Heart left ventricle (tissue), 16 donors: ENCODE results near the gene OR2J1. TPM values are rescaled to one million over a fixed set of nuclear protein-coding genes. Genes with fewer than 3 reads are reported as not detected.
"Not testable (repeated sequence)": the region's sequence is repeated elsewhere in the genome, so short reads cannot be mapped to it uniquely, and the experiment has no call there.

ENCODE experiments used
- ATAC-seq, 4 donors: fragments of 200-7000 bp; cut with Tn5 transposase; one replicate each; pipeline ENCODE4 v1.9.1; 2020 to 2022; ENCODE audit warnings: moderate library complexity in 4 of 4, mild to moderate bottlenecking in 3 of 4, moderate number of reproducible peaks in 1 of 4
- DNase-seq, 5 donors: peaks; one replicate each; pipeline ENCODE4 v3.0.0-alpha.2; 2020
- H3K27ac ChIP-seq, 12 donors: fragments of 200-600 bp; sonication (generic) in 4 of 12; one replicate each; pipeline versions ENCODE4 v1.5.0 to v1.8.0; 2016 to 2022; ENCODE audit warnings: mild to moderate bottlenecking in 2 of 12
- H3K27me3 ChIP-seq, 9 donors: fragments of 200-600 bp; sonication (generic) in 2 of 9; one replicate each; pipeline versions ENCODE4 v1.5.1 to v1.8.0; 2016 to 2022; ENCODE audit warnings: mild to moderate bottlenecking in 3 of 9
- H3K36me3 ChIP-seq, 9 donors: fragments of 200-600 bp; sonication (generic) in 2 of 9; one replicate each; pipeline versions ENCODE4 v1.5.0 to v1.8.0; 2018 to 2022; ENCODE audit warnings: mild to moderate bottlenecking in 2 of 9
- H3K4me1 ChIP-seq, 12 donors: fragments of 200-600 bp; sonication (generic) in 4 of 12; one replicate each; pipeline versions ENCODE4 v1.5.0 to v1.8.0; 2016 to 2022; ENCODE audit warnings: mild to moderate bottlenecking in 3 of 12
- H3K4me3 ChIP-seq, 12 donors: fragments of 200-600 bp; sonication (generic) in 4 of 12; one replicate each; pipeline versions ENCODE4 v1.5.0 to v1.8.0; 2017 to 2022; ENCODE audit warnings: mild to moderate bottlenecking in 9 of 12, moderate library complexity in 4 of 12
- H3K9me3 ChIP-seq, 12 donors: fragments of 200-600 bp; sonication (generic) in 4 of 12; one replicate each; pipeline versions ENCODE4 v1.5.0 to v1.8.0; 2016 to 2022; ENCODE audit warnings: mild to moderate bottlenecking in 1 of 12
- CTCF ChIP-seq, 12 donors: fragments of 200-600 bp; sonication (generic) in 4 of 12; IDR thresholded peaks; one replicate each; pipeline versions ENCODE4 v1.5.0 to v1.8.0; 2018 to 2022; ENCODE audit warnings: antibody characterized with exemption in 12 of 12, mild to moderate bottlenecking in 5 of 12
- POLR2A ChIP-seq, 2 donors: fragments of 450-650 bp; IDR thresholded peaks; one replicate each; pipeline ENCODE4 v1.6.1; 2017; ENCODE audit warnings: antibody characterized with exemption in 2 of 2, mild to moderate bottlenecking in 2 of 2, moderate library complexity in 2 of 2
- WGBS, 4 donors: extraction: QIAGEN DNeasy Blood & Tissue Kit in 2 of 4; methylation state at CpG; one replicate each; pipeline versions ENCODE4 v1.1.5 to v1.1.7; 2013 to 2018; 5-methylcytosine and 5-hydroxymethylcytosine counted together
- intact Hi-C, 10 donors: fragments of 100-400 bp; cut with DNase I; formaldehyde crosslinking; loops; one replicate each; pipeline versions ENCODE4 v1.11.1 to v1.14.2; 2022
- polyA plus RNA-seq, 2 donors: library from polyadenylated mRNA; stranded (reverse); fragments of 200-250 nt; gene quantifications; one replicate each; pipeline ENCODE4 v1.2.3, GENCODE V29; 2013
- total RNA-seq, 9 donors: library from RNA; depleted of rRNA in 2 of 9; stranded (reverse); fragments of >200 nt in 2 of 9; fragmentation: NEBNext Ultra II Directional in 3 of 9; extraction: Animal tissue kit (Norgen Biotek cat#: 25700) in 3 of 9; gene quantifications; one replicate each; pipeline versions ENCODE4 v1.1.0 to v1.2.4, GENCODE V29; 2016 to 2023
- donor health status: ischemic (EF 13 %, LVEDD 7.1; RV severe dilation, severe dysfunction).
- donor health status: healthy with polysubstance abuse.
- donor health status: DM: no; HTN: yes; CAD: no.
- donor health status: DM: no; HTN: no; CAD: no.
- donor health status: ischemic (EF 25% LVEDD 6.9; RV normal size, moderate dysfunction).
- donor health status: ischemic (EF 25% LVEDD 5.7; RV mildly dilated, moderate dysfunction).
- donor health status: healthy.
- donor health status: DM: yes; HTN: yes; CAD: no.
- donor health status: ischemic (EF 35%, LVEDD 5.7; RV mildly dilated, moderate dysfunction).
- donor health status: nonischemic (EF 11% LVEDD 7.7; RV severe dilation, severe dysfunction).
- donor health status: DM: yes; HTN: yes; CAD: no.
- donor health status: PGD.
- donor health status: ischemic (EF 29% LVEDD 5.4; RV normal size, mild dysfunction).
- donor health status: nonischemic (EF 23%, LVEDD 6.1; RV moderate dilation, normal function).

Gene OR2J1
- total and polyA plus RNA-seq, 11 donors = not detected

- Histone ChIP-seq H3K27ac (no peak overlapping the region), H3K9me3 (peaks cover 0 to 17% (median 2%) of the 10 kb centered on the region in 12 donors), H3K4me3 (no peak overlapping the region), H3K4me1 (no peaks in the 10 kb centered on the region), H3K36me3 (no peaks in the 10 kb centered on the region), H3K27me3 (no peaks in the 10 kb centered on the region)
- intact Hi-C loops = no loop called here
- 45 to 56% (median 54%) methylated on average over 2 of the region's 2 CpGs for WGBS, 4 donors
- TF ChIP-seq CTCF (IDR thresholded peaks at IDR 0.05) (no peak), POLR2A (IDR thresholded peaks at IDR 0.05) (no peak)
- ATAC-seq (no peak), DNase-seq (no peak)
These were observed 46.9 kb downstream of the OR2J1 start for GRCh38 chr6:29146179-29146578.

- no peak overlapping the region for H3K27ac ChIP-seq
- ATAC-seq (no peak), DNase-seq (no peak)
- intact Hi-C loops = no loop called here
- TF ChIP-seq CTCF (IDR thresholded peaks at IDR 0.05) (no peak), POLR2A (IDR thresholded peaks at IDR 0.05) (no peak)
- 88 to 91% (median 90%) methylated on average over 3 of the region's 3 CpGs for WGBS, 4 donors
- H3K4me1 ChIP-seq = no peaks in the 10 kb centered on the region
- H3K36me3 ChIP-seq = no peaks in the 10 kb centered on the region
- no peaks in the 10 kb centered on the region for H3K27me3 ChIP-seq
- peaks cover 0 to 17% (median 2%) of the 10 kb centered on the region in 12 donors for H3K9me3 ChIP-seq
- H3K4me3 ChIP-seq = no peak overlapping the region
These were observed 47.8 kb downstream of the OR2J1 start for GRCh38 chr6:29147074-29147473.

- DNase-seq, ATAC-seq, H3K27me3 ChIP-seq, H3K27ac ChIP-seq, H3K9me3 ChIP-seq, H3K4me1 ChIP-seq, H3K36me3 ChIP-seq, H3K4me3 ChIP-seq, intact Hi-C loops: not testable (repeated sequence)
- 67 to 70% (median 69%) methylated on average over 3 of the region's 3 CpGs for WGBS, 4 donors
These were observed 50.2 kb downstream of the OR2J1 start for GRCh38 chr6:29149444-29149843.

Other genes with a start within 250 kb of the OR2J1 start
- 10 to 100 TPM; 14.7 to 37.7 (median 19.8) TPM for gene TRIM27, start 175.5 kb upstream of the OR2J1 start, total RNA-seq
- 10 to 100 TPM; 15.1 to 33.5 TPM for gene TRIM27, start 175.5 kb upstream of the OR2J1 start, polyA plus RNA-seq
- under 1 TPM in 7 of 9 donors, not detected in 2; 0.07 to 0.84 (median 0.20) TPM for gene ZNF311, start 94.2 kb upstream of the OR2J1 start, total RNA-seq
- under 1 TPM; 0.21 to 0.34 TPM for gene ZNF311, start 94.2 kb upstream of the OR2J1 start, polyA plus RNA-seq
- not detected for gene OR2W1, start 54.3 kb upstream of the OR2J1 start, total RNA-seq
- gene OR2W1, start 54.3 kb upstream of the OR2J1 start, polyA plus RNA-seq = not detected
- gene OR2B3, start 12.2 kb upstream of the OR2J1 start, total RNA-seq = not detected
- gene OR2B3, start 12.2 kb upstream of the OR2J1 start, polyA plus RNA-seq = not detected
- not detected for gene OR2J3, start 8.6 kb downstream of the OR2J1 start, total RNA-seq
- not detected for gene OR2J3, start 8.6 kb downstream of the OR2J1 start, polyA plus RNA-seq
- gene OR2J2, start 71.4 kb downstream of the OR2J1 start, total RNA-seq = not detected
- not detected for gene OR2J2, start 71.4 kb downstream of the OR2J1 start, polyA plus RNA-seq
- gene OR14J1, start 202.2 kb downstream of the OR2J1 start, total RNA-seq = not detected
- not detected for gene OR14J1, start 202.2 kb downstream of the OR2J1 start, polyA plus RNA-seq